Heart left ventricle (tissue), 16 donors: Measurements from ENCODE around the gene RAD51B. TPM values are rescaled to one million over a fixed set of nuclear protein-coding genes. Genes with fewer than 3 reads are reported as not detected.

Source experiments
- ATAC-seq, 4 donors: fragments of 200-7000 bp; cut with Tn5 transposase; one replicate each; pipeline ENCODE4 v1.9.1; 2020 to 2022; ENCODE audit warnings: moderate library complexity in 4 of 4, mild to moderate bottlenecking in 3 of 4, moderate number of reproducible peaks in 1 of 4
- DNase-seq, 5 donors: peaks; one replicate each; pipeline ENCODE4 v3.0.0-alpha.2; 2020
- H3K27ac ChIP-seq, 12 donors: fragments of 200-600 bp; sonication (generic) in 4 of 12; one replicate each; pipeline versions ENCODE4 v1.5.0 to v1.8.0; 2016 to 2022; ENCODE audit warnings: mild to moderate bottlenecking in 2 of 12
- H3K27me3 ChIP-seq, 9 donors: fragments of 200-600 bp; sonication (generic) in 2 of 9; one replicate each; pipeline versions ENCODE4 v1.5.1 to v1.8.0; 2016 to 2022; ENCODE audit warnings: mild to moderate bottlenecking in 3 of 9
- H3K36me3 ChIP-seq, 9 donors: fragments of 200-600 bp; sonication (generic) in 2 of 9; one replicate each; pipeline versions ENCODE4 v1.5.0 to v1.8.0; 2018 to 2022; ENCODE audit warnings: mild to moderate bottlenecking in 2 of 9
- H3K4me1 ChIP-seq, 12 donors: fragments of 200-600 bp; sonication (generic) in 4 of 12; one replicate each; pipeline versions ENCODE4 v1.5.0 to v1.8.0; 2016 to 2022; ENCODE audit warnings: mild to moderate bottlenecking in 3 of 12
- H3K4me3 ChIP-seq, 12 donors: fragments of 200-600 bp; sonication (generic) in 4 of 12; one replicate each; pipeline versions ENCODE4 v1.5.0 to v1.8.0; 2017 to 2022; ENCODE audit warnings: mild to moderate bottlenecking in 9 of 12, moderate library complexity in 4 of 12
- H3K9me3 ChIP-seq, 12 donors: fragments of 200-600 bp; sonication (generic) in 4 of 12; one replicate each; pipeline versions ENCODE4 v1.5.0 to v1.8.0; 2016 to 2022; ENCODE audit warnings: mild to moderate bottlenecking in 1 of 12
- CTCF ChIP-seq, 12 donors: fragments of 200-600 bp; sonication (generic) in 4 of 12; IDR thresholded peaks; one replicate each; pipeline versions ENCODE4 v1.5.0 to v1.8.0; 2018 to 2022; ENCODE audit warnings: antibody characterized with exemption in 12 of 12, mild to moderate bottlenecking in 5 of 12
- POLR2A ChIP-seq, 2 donors: fragments of 450-650 bp; IDR thresholded peaks; one replicate each; pipeline ENCODE4 v1.6.1; 2017; ENCODE audit warnings: antibody characterized with exemption in 2 of 2, mild to moderate bottlenecking in 2 of 2, moderate library complexity in 2 of 2
- WGBS, 4 donors: extraction: QIAGEN DNeasy Blood & Tissue Kit in 2 of 4; methylation state at CpG; one replicate each; pipeline versions ENCODE4 v1.1.5 to v1.1.7; 2013 to 2018; 5-methylcytosine and 5-hydroxymethylcytosine counted together
- intact Hi-C, 10 donors: fragments of 100-400 bp; cut with DNase I; formaldehyde crosslinking; loops; one replicate each; pipeline versions ENCODE4 v1.11.1 to v1.14.2; 2022
- polyA plus RNA-seq, 2 donors: library from polyadenylated mRNA; stranded (reverse); fragments of 200-250 nt; gene quantifications; one replicate each; pipeline ENCODE4 v1.2.3, GENCODE V29; 2013
- total RNA-seq, 9 donors: library from RNA; depleted of rRNA in 2 of 9; stranded (reverse); fragments of >200 nt in 2 of 9; fragmentation: NEBNext Ultra II Directional in 3 of 9; extraction: Animal tissue kit (Norgen Biotek cat#: 25700) in 3 of 9; gene quantifications; one replicate each; pipeline versions ENCODE4 v1.1.0 to v1.2.4, GENCODE V29; 2016 to 2023
- donor health status: ischemic (EF 13 %, LVEDD 7.1; RV severe dilation, severe dysfunction).
- donor health status: healthy with polysubstance abuse.
- donor health status: DM: no; HTN: yes; CAD: no.
- donor health status: DM: no; HTN: no; CAD: no.
- donor health status: ischemic (EF 25% LVEDD 6.9; RV normal size, moderate dysfunction).
- donor health status: ischemic (EF 25% LVEDD 5.7; RV mildly dilated, moderate dysfunction).
- donor health status: healthy.
- donor health status: DM: yes; HTN: yes; CAD: no.
- donor health status: ischemic (EF 35%, LVEDD 5.7; RV mildly dilated, moderate dysfunction).
- donor health status: nonischemic (EF 11% LVEDD 7.7; RV severe dilation, severe dysfunction).
- donor health status: DM: yes; HTN: yes; CAD: no.
- donor health status: PGD.
- donor health status: ischemic (EF 29% LVEDD 5.4; RV normal size, mild dysfunction).
- donor health status: nonischemic (EF 23%, LVEDD 6.1; RV moderate dilation, normal function).

RAD51B gene
- total and polyA plus RNA-seq, 11 donors: 1.3 to 11.3 (median 3.2) TPM

- H3K27ac ChIP-seq: peak overlapping the region; percentile 20 to 79 (median 62)
- H3K4me3 ChIP-seq: no peak overlapping the region
- ATAC-seq (no peak), DNase-seq (no peak)
- 53 to 63% (median 57%) methylated on average over 4 of the region's 4 CpGs for WGBS, 4 donors
- H3K4me1 ChIP-seq: peaks cover 0 to 48% (median 30%) of the 10 kb centered on the region in 12 donors
- no peaks in the 10 kb centered on the region for H3K27me3 ChIP-seq
- peaks cover 0 to 33% (median 22%) of the 10 kb centered on the region in 12 donors for H3K9me3 ChIP-seq
- H3K36me3 ChIP-seq: no peaks in the 10 kb centered on the region
- TF ChIP-seq CTCF (IDR thresholded peaks at IDR 0.05): peak in 2 of 12 donors; percentile 16 to 25
- no peak for TF ChIP-seq POLR2A (IDR thresholded peaks at IDR 0.05)
- intact Hi-C loops: no loop called here
Observed at GRCh38 chr14:68611599-68611998, 792.0 kb downstream of the RAD51B start.

GRCh38 chr14:68612049-68612448 is 792.5 kb downstream of the RAD51B start:
- TF ChIP-seq CTCF (IDR thresholded peaks at IDR 0.05) (no peak), POLR2A (IDR thresholded peaks at IDR 0.05) (no peak)
- H3K4me3 ChIP-seq: no peak overlapping the region
- H3K27me3 ChIP-seq: no peaks in the 10 kb centered on the region
- peaks cover 0 to 43% (median 29%) of the 10 kb centered on the region in 12 donors for H3K4me1 ChIP-seq
- ATAC-seq: peak; percentile 67 to 90 (median 78)
- peak overlapping the region; percentile 20 to 79 (median 62) for H3K27ac ChIP-seq
- WGBS, 4 donors: 44 to 60% (median 53%) methylated on average over 5 of the region's 5 CpGs
- intact Hi-C loops: no loop called here
- H3K36me3 ChIP-seq: no peaks in the 10 kb centered on the region
- peak in 4 of 5 donors; percentile 62 to 76 (median 70) for DNase-seq
- H3K9me3 ChIP-seq: peaks cover 0 to 37% (median 27%) of the 10 kb centered on the region in 12 donors

GRCh38 chr14:68616221-68616902 is 796.8 kb downstream of the RAD51B start:
- Histone ChIP-seq H3K27ac (no peak overlapping the region), H3K27me3 (no peaks in the 10 kb centered on the region), H3K4me3 (no peak overlapping the region), H3K9me3 (peaks cover 0 to 61% (median 39%) of the 10 kb centered on the region in 12 donors), H3K4me1 (peaks cover 3 to 43% (median 22%) of the 10 kb centered on the region in 12 donors), H3K36me3 (no peaks in the 10 kb centered on the region)
- no peak for TF ChIP-seq CTCF (IDR thresholded peaks at IDR 0.05)
- no peak for TF ChIP-seq POLR2A (IDR thresholded peaks at IDR 0.05)
- WGBS, 4 donors: 73 to 85% (median 79%) methylated on average over 1 of the region's 1 CpG
- intact Hi-C loops: no loop called here
- ATAC-seq (no peak), DNase-seq (no peak)

- ATAC-seq (peak; percentile 96 to 99 (median 98)), DNase-seq (peak in 4 of 5 donors; percentile 72 to 83 (median 78))
- 34 to 70% (median 38%) methylated on average over 4 of the region's 4 CpGs for WGBS, 4 donors
- TF ChIP-seq CTCF (IDR thresholded peaks at IDR 0.05) (no peak), POLR2A (IDR thresholded peaks at IDR 0.05) (peak in 1 of 2 donors; percentile 16)
- Histone ChIP-seq H3K9me3 (peaks cover 0 to 47% (median 32%) of the 10 kb centered on the region in 12 donors), H3K4me1 (peaks cover 0 to 36% (median 20%) of the 10 kb centered on the region in 12 donors), H3K36me3 (no peaks in the 10 kb centered on the region), H3K27me3 (no peaks in the 10 kb centered on the region), H3K4me3 (no peak overlapping the region), H3K27ac (peak overlapping the region; percentile 64 to 95 (median 82))
- intact Hi-C loops: loop anchor here in 1 of 10 donors (10.0 kb wide), 1 partner anchor 75 kb away; no protein-coding TSS in a partner anchor
Observed at GRCh38 chr14:68619790-68620574, 800.4 kb downstream of the RAD51B start.
